Astrocyte (in vitro differentiated cells and primary cell): Measurements from ENCODE around the gene RFX1. TPM values are rescaled to one million over a fixed set of nuclear protein-coding genes. Genes with fewer than 3 reads are reported as not detected.
"Not testable (repeated sequence)": the region's sequence is repeated elsewhere in the genome, so short reads cannot be mapped to it uniquely, and the experiment has no call there.

Experiments used
- DNase-seq: peaks from one replicate; pipeline ENCODE4 v3.0.0-alpha.2; 2010; ENCODE audit warnings: low read depth
- FAIRE-seq: peaks from 2 replicates; lab custom pipeline; 2011; peaks lifted over from hg19 to GRCh38; lab: Jason Lieb, UNC
- H2AFZ ChIP-seq: 2 replicates; pipeline ENCODE4 v1.6.0; 2012; ENCODE audit warnings: low read depth, low read length, inconsistent platforms
- H3K27ac ChIP-seq: 2 replicates; pipeline ENCODE4 v1.5.1; 2011; ENCODE audit warnings: low read depth, low read length, inconsistent platforms
- H3K27me3 ChIP-seq: 2 replicates; pipeline ENCODE4 v1.6.0; 2011; ENCODE audit warnings: low read length, inconsistent platforms; ENCODE audit not compliant: insufficient read depth
- H3K36me3 ChIP-seq: 2 replicates; pipeline ENCODE4 v1.5.1; 2011; ENCODE audit warnings: low read length, inconsistent platforms; ENCODE audit not compliant: insufficient read depth
- H3K4me1 ChIP-seq: 2 replicates; pipeline ENCODE4 v1.5.1; 2011; ENCODE audit warnings: low read length, inconsistent platforms; ENCODE audit not compliant: insufficient read depth
- H3K4me2 ChIP-seq: 2 replicates; pipeline ENCODE4 v1.6.0; 2012; ENCODE audit warnings: low read length, inconsistent platforms
- H3K4me3 ChIP-seq: 2 replicates; pipeline ENCODE4 v1.5.1; 2011; ENCODE audit warnings: low read depth, mild to moderate bottlenecking, low read length, inconsistent platforms; ENCODE audit not compliant: insufficient read depth
- H3K79me2 ChIP-seq: 2 replicates; pipeline ENCODE4 v1.6.0; 2012; ENCODE audit warnings: mild to moderate bottlenecking, low read length, inconsistent platforms; ENCODE audit not compliant: insufficient read depth
- H3K9ac ChIP-seq: 2 replicates; pipeline ENCODE4 v1.6.0; 2012; ENCODE audit warnings: mild to moderate bottlenecking, low read length, inconsistent platforms
- H3K9me3 ChIP-seq: 2 replicates; pipeline ENCODE4 v1.5.1; 2012; ENCODE audit warnings: low read depth, mild to moderate bottlenecking, low read length, inconsistent platforms; ENCODE audit not compliant: insufficient read depth
- H4K20me1 ChIP-seq: 2 replicates; pipeline ENCODE4 v1.6.0; 2012; ENCODE audit warnings: low read length, inconsistent platforms; ENCODE audit not compliant: insufficient read depth
- H3K27ac Mint-ChIP-seq: one replicate; pipeline ENCODE4 v1.8.0; 2021; ENCODE audit warnings: mild to moderate bottlenecking, mixed read lengths; ENCODE audit not compliant: unreplicated experiment
- H3K27me3 Mint-ChIP-seq: one replicate; pipeline ENCODE4 v1.8.0; 2021; ENCODE audit warnings: low read depth, mixed read lengths; ENCODE audit not compliant: unreplicated experiment
- H3K36me3 Mint-ChIP-seq: one replicate; pipeline ENCODE4 v1.8.0; 2021; ENCODE audit warnings: low read depth, mixed read lengths; ENCODE audit not compliant: unreplicated experiment
- H3K4me1 Mint-ChIP-seq: one replicate; pipeline ENCODE4 v1.8.0; 2021; ENCODE audit warnings: low read depth, mixed read lengths; ENCODE audit not compliant: unreplicated experiment
- H3K4me3 Mint-ChIP-seq: one replicate; pipeline ENCODE4 v1.8.0; 2021; ENCODE audit warnings: mild to moderate bottlenecking, moderate library complexity, mixed read lengths; ENCODE audit not compliant: unreplicated experiment
- H3K9me3 Mint-ChIP-seq: one replicate; pipeline ENCODE4 v1.8.0; 2021; ENCODE audit warnings: mild to moderate bottlenecking, mixed read lengths; ENCODE audit not compliant: unreplicated experiment
- EZH2 ChIP-seq: IDR thresholded peaks from 2 replicates; pipeline ENCODE4 v1.6.1; 2012; ENCODE audit warnings: mild to moderate bottlenecking, low read length, inconsistent platforms; ENCODE audit not compliant: insufficient read depth
- total RNA-seq: library from RNA; stranded (reverse); gene quantifications from 2 replicates; pipeline ENCODE4 v1.2.1, GENCODE V29; 2021
- TF ChIP-seq, protein P1 (sequence below): IDR thresholded peaks from 2 replicates; pipeline ENCODE4 v1.5.1; 2011; ENCODE audit warnings: low read depth, mild to moderate bottlenecking, inconsistent platforms, low read length, moderate library complexity; ENCODE audit not compliant: insufficient read depth

RFX1 gene
- total RNA-seq, 1 donor from 2014 or later: 11.8 TPM

GRCh38 chr19:13969897-13970296 lies 36.2 kb downstream of the RFX1 start:
- Histone ChIP-seq H3K4me1 (no peaks in the 10 kb centered on the region), H3K9me3 (no peaks in the 10 kb centered on the region), H3K4me2 (no peak overlapping the region), H3K9ac (no peak overlapping the region), H4K20me1 (no peaks in the 10 kb centered on the region), H3K36me3 (no peaks in the 10 kb centered on the region), H3K27ac (no peak overlapping the region), H3K27me3 (no peaks in the 10 kb centered on the region), H2AFZ (no peak overlapping the region), H3K4me3 (no peak overlapping the region), H3K79me2 (no peaks in the 10 kb centered on the region)
- Mint-ChIP-seq H3K27me3 (no peaks in the 10 kb centered on the region), H3K9me3 (no peaks in the 10 kb centered on the region), H3K4me1 (peaks cover 3% of the 10 kb centered on the region), H3K36me3 (peaks cover 23% of the 10 kb centered on the region), H3K4me3 (no peak overlapping the region), H3K27ac (no peak overlapping the region)
- DNase-seq (no peak), FAIRE-seq (no peak)
- no peak for TF ChIP-seq EZH2
- TF ChIP-seq, protein P1, sequence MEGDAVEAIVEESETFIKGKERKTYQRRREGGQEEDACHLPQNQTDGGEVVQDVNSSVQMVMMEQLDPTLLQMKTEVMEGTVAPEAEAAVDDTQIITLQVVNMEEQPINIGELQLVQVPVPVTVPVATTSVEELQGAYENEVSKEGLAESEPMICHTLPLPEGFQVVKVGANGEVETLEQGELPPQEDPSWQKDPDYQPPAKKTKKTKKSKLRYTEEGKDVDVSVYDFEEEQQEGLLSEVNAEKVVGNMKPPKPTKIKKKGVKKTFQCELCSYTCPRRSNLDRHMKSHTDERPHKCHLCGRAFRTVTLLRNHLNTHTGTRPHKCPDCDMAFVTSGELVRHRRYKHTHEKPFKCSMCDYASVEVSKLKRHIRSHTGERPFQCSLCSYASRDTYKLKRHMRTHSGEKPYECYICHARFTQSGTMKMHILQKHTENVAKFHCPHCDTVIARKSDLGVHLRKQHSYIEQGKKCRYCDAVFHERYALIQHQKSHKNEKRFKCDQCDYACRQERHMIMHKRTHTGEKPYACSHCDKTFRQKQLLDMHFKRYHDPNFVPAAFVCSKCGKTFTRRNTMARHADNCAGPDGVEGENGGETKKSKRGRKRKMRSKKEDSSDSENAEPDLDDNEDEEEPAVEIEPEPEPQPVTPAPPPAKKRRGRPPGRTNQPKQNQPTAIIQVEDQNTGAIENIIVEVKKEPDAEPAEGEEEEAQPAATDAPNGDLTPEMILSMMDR: no peak

GRCh38 chr19:13968999-13969398 lies 37.1 kb downstream of the RFX1 start:
- H3K36me3 Mint-ChIP-seq: peaks cover 23% of the 10 kb centered on the region
- no peaks in the 10 kb centered on the region for H3K4me1 ChIP-seq
- no peak for FAIRE-seq

GRCh38 chr19:13968383-13968935 lies 37.7 kb downstream of the RFX1 start:
- Histone ChIP-seq H3K79me2 (no peaks in the 10 kb centered on the region), H3K4me2 (no peak overlapping the region), H3K9me3 (no peaks in the 10 kb centered on the region), H3K4me1 (no peaks in the 10 kb centered on the region), H4K20me1 (no peaks in the 10 kb centered on the region), H3K27me3 (no peaks in the 10 kb centered on the region), H3K36me3 (no peaks in the 10 kb centered on the region), H3K27ac (no peak overlapping the region), H3K9ac (no peak overlapping the region), H2AFZ (no peak overlapping the region), H3K4me3 (no peak overlapping the region)
- no peaks in the 10 kb centered on the region for H3K27me3 Mint-ChIP-seq
- H3K27ac Mint-ChIP-seq: no peak overlapping the region
- TF ChIP-seq, protein P1: no peak
- TF ChIP-seq EZH2: no peak
- FAIRE-seq (no peak), DNase-seq (no peak)
- H3K4me3 Mint-ChIP-seq: no peak overlapping the region
- H3K4me1 Mint-ChIP-seq: no peaks in the 10 kb centered on the region
- peaks cover 21% of the 10 kb centered on the region for H3K36me3 Mint-ChIP-seq
- no peaks in the 10 kb centered on the region for H3K9me3 Mint-ChIP-seq

More at GRCh38 chr19:13968999-13969398, 37.1 kb downstream of the RFX1 start:
- DNase-seq: no peak
- Mint-ChIP-seq H3K27me3 (no peaks in the 10 kb centered on the region), H3K4me1 (no peaks in the 10 kb centered on the region), H3K4me3 (peak overlapping the region; percentile 3), H3K27ac (no peak overlapping the region), H3K9me3 (no peaks in the 10 kb centered on the region)
- Histone ChIP-seq H3K9ac (no peak overlapping the region), H3K79me2 (no peaks in the 10 kb centered on the region), H3K27me3 (no peaks in the 10 kb centered on the region), H3K27ac (no peak overlapping the region), H3K4me3 (no peak overlapping the region), H2AFZ (no peak overlapping the region), H3K36me3 (no peaks in the 10 kb centered on the region), H3K9me3 (no peaks in the 10 kb centered on the region), H4K20me1 (no peaks in the 10 kb centered on the region), H3K4me2 (no peak overlapping the region)
- TF ChIP-seq EZH2: no peak
- TF ChIP-seq, protein P1: no peak

- not testable (repeated sequence) for H3K9ac ChIP-seq, H3K4me3 ChIP-seq, FAIRE-seq, H3K9me3 ChIP-seq, H3K4me3 Mint-ChIP-seq, H3K4me1 Mint-ChIP-seq, H3K27ac Mint-ChIP-seq, H4K20me1 ChIP-seq, H3K27me3 Mint-ChIP-seq, H3K79me2 ChIP-seq, DNase-seq, H3K27me3 ChIP-seq, H3K9me3 Mint-ChIP-seq, H3K36me3 ChIP-seq, H3K4me1 ChIP-seq, H3K27ac ChIP-seq, H2AFZ ChIP-seq, H3K4me2 ChIP-seq
- peaks cover 19% of the 10 kb centered on the region for H3K36me3 Mint-ChIP-seq
Observed at GRCh38 chr19:13967206-13967605, 38.9 kb downstream of the RFX1 start.
